Trophoblast cell (in vitro differentiated cells and primary cell): ENCODE measurements around the gene NOD1.

Source experiments
- DNase-seq, 2 donors: peaks; one replicate each; pipeline ENCODE4 v3.0.0-alpha.2; 2016
- H2AFZ ChIP-seq: 2 replicates; pipeline ENCODE4 v1.6.1; 2013; ENCODE audit warnings: low read length, moderate library complexity, mild to moderate bottlenecking; ENCODE audit not compliant: insufficient read depth, poor library complexity
- H2AK5ac ChIP-seq: 2 replicates; pipeline ENCODE4 v1.6.1; 2013; ENCODE audit warnings: mild to moderate bottlenecking, low read length
- H2BK120ac ChIP-seq: 2 replicates; pipeline ENCODE4 v1.6.1; 2013; ENCODE audit warnings: low read length, mild to moderate bottlenecking, moderate library complexity; ENCODE audit not compliant: insufficient read depth, poor library complexity
- H2BK12ac ChIP-seq: 2 replicates; pipeline ENCODE4 v1.6.1; 2013; ENCODE audit warnings: mild to moderate bottlenecking, low read length, moderate library complexity
- H2BK5ac ChIP-seq: 2 replicates; pipeline ENCODE4 v1.6.1; 2013; ENCODE audit warnings: low read length, low read depth, moderate library complexity, mild to moderate bottlenecking; ENCODE audit not compliant: poor library complexity
- H3K14ac ChIP-seq: 2 replicates; pipeline ENCODE4 v1.6.1; 2013; ENCODE audit warnings: mild to moderate bottlenecking, low read length
- H3K18ac ChIP-seq: 2 replicates; pipeline ENCODE4 v1.6.1; 2013; ENCODE audit warnings: mild to moderate bottlenecking, low read length
- H3K23ac ChIP-seq: 2 replicates; pipeline ENCODE4 v1.6.1; 2013; ENCODE audit warnings: low read length
- H3K27ac ChIP-seq: 2 replicates; pipeline ENCODE4 v1.5.1; 2013; ENCODE audit warnings: low read depth, mild to moderate bottlenecking, inconsistent platforms, low read length, moderate library complexity
- H3K27me3 ChIP-seq: 2 replicates; pipeline ENCODE4 v1.6.1; 2013; ENCODE audit warnings: inconsistent platforms, mild to moderate bottlenecking, low read length, moderate library complexity; ENCODE audit not compliant: insufficient read depth
- H3K36me3 ChIP-seq, 2 experiments: 1 replicate in 1 of 2; 2 replicates in 1 of 2; pipeline ENCODE4 v1.6.1; 2013; ENCODE audit warnings: low read length in 2 of 2, mild to moderate bottlenecking in 2 of 2, moderate library complexity in 1 of 2; ENCODE audit not compliant: insufficient read depth in 2 of 2, control insufficient read depth in 1 of 2
- H3K4ac ChIP-seq: 2 replicates; pipeline ENCODE4 v1.6.1; 2013; ENCODE audit warnings: low read depth, mild to moderate bottlenecking, low read length, moderate library complexity
- H3K4me1 ChIP-seq, 2 experiments: 1 replicate in 1 of 2; 2 replicates in 1 of 2; pipeline ENCODE4 v1.6.1; 2013; ENCODE audit warnings: low read length in 2 of 2, mild to moderate bottlenecking in 2 of 2, moderate library complexity in 1 of 2; ENCODE audit not compliant: insufficient read depth in 2 of 2, control insufficient read depth in 1 of 2
- H3K4me2 ChIP-seq: 2 replicates; pipeline ENCODE4 v1.6.1; 2013; ENCODE audit warnings: inconsistent platforms, mild to moderate bottlenecking, low read length, moderate library complexity
- H3K4me3 ChIP-seq: 2 replicates; pipeline ENCODE4 v1.5.1; 2013; ENCODE audit warnings: mild to moderate bottlenecking, low read depth, low read length, inconsistent platforms
- H3K79me1 ChIP-seq: one replicate; pipeline ENCODE4 v1.6.1; 2013; ENCODE audit warnings: low read length
- H3K79me2 ChIP-seq: 2 replicates; pipeline ENCODE4 v1.6.1; 2013; ENCODE audit warnings: low read length, mild to moderate bottlenecking; ENCODE audit not compliant: control insufficient read depth, insufficient read depth, poor library complexity
- H3K9ac ChIP-seq: 2 replicates; pipeline ENCODE4 v1.6.1; 2013; ENCODE audit warnings: mild to moderate bottlenecking, low read length
- H3K9me3 ChIP-seq: 2 replicates; pipeline ENCODE4 v1.6.1; 2013; ENCODE audit warnings: low read depth, mild to moderate bottlenecking, control low read depth, inconsistent platforms, low read length; ENCODE audit not compliant: insufficient read depth
- H4K12ac ChIP-seq: 2 replicates; pipeline ENCODE4 v1.6.1; 2013; ENCODE audit warnings: low read depth, mild to moderate bottlenecking, low read length, moderate library complexity
- H4K8ac ChIP-seq: 2 replicates; pipeline ENCODE4 v1.6.1; 2013; ENCODE audit warnings: low read depth, mild to moderate bottlenecking, low read length, moderate library complexity
- H4K91ac ChIP-seq: one replicate; pipeline ENCODE4 v1.6.1; 2013; ENCODE audit warnings: low read depth, mild to moderate bottlenecking, low read length, moderate library complexity
- WGBS: extraction: QIAGEN DNeasy Blood & Tissue Kit; methylation state at CpG from one replicate; pipeline ENCODE4 v1.1.7; 2013; ENCODE audit warnings: missing lambda C conversion rate; ENCODE audit not compliant: insufficient read length, insufficient coverage; ENCODE audit errors: extremely low coverage; 5-methylcytosine and 5-hydroxymethylcytosine counted together

NOD1 gene

DNA sequence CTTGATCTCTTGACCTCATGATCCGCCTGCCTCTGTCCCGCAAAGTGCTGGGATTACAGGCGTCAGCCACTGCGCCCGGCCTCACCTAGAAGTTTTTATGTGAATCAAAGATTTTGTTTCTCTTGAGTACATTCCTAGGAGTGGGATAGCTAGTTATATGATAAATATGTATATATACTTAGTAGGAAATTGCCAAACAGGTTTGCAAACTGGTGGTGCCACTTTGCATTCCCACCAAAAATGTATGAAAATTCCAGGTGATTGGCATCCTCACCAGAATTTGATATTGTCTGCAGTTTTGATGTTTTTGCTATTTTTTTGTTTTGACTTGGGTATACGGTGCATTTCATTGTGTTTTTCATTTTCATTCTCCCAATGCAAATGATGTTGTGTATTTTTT is 86.8 kb downstream of the NOD1 start:
- Histone ChIP-seq H3K4me1 (no peaks in the 10 kb centered on the region), H3K79me1 (no peaks in the 10 kb centered on the region)
- WGBS: no CpG with 5 or more reads among the region's 6 CpGs

DNA sequence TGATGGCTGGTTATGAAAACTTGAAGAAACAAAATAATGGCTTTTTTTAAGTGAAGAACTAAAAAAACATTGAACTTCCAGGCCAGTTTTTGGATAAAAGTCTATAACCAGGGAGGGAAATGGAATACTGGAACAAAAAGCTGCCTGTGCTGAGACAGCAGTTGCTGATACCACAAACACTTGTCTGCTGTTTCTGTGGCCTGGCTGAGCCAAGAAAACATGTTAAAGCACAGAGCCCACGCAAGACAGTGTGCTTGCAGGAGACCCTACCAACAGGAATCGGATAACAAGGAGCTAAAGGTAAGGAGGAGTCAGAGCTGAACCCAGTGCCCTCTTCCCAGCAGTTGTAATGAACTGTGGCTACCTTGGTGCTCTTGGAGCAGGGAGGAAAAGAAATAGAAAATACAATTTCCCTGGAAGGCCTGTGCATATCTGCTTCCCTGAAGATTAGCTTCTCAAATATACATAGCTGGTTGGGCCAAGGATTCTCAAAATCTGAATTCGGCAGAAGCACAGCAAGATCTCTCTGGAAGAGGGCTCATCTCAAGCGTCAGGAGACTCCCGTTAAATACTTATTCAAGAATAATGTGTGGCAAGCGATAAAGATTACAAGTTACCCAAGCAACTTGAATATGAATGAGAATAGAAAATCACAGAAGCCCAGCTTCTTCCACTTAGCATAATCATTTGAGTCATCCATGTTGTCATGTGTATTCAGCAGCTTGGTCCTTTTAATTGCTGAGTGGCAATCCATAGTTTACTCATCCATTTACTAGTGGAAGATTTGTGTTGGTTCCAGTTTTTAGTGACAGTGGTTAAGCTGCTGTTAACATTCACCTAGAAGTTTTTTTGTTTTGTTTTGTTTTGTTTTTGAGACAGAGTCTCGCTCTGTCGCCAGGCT is 87.6 kb downstream of the NOD1 start:
- H2BK5ac ChIP-seq: no peak overlapping the region
- no peak overlapping the region for H2BK120ac ChIP-seq
- H3K9me3 ChIP-seq: no peaks in the 10 kb centered on the region
- H3K79me2 ChIP-seq: no peaks in the 10 kb centered on the region
- DNase-seq: no peak
- H4K12ac ChIP-seq: no peak overlapping the region
- no peak overlapping the region for H2AFZ ChIP-seq
- H2AK5ac ChIP-seq: no peak overlapping the region
- no peak overlapping the region for H3K4me2 ChIP-seq
- H4K91ac ChIP-seq: no peak overlapping the region
- H2BK12ac ChIP-seq: no peak overlapping the region
- no peak overlapping the region for H3K4ac ChIP-seq
- no peak overlapping the region for H3K9ac ChIP-seq
- H3K18ac ChIP-seq: no peak overlapping the region
- no peak overlapping the region for H3K14ac ChIP-seq
- no peaks in the 10 kb centered on the region for H3K4me1 ChIP-seq
- no peak overlapping the region for H3K23ac ChIP-seq
- H3K27ac ChIP-seq: no peak overlapping the region
- H4K8ac ChIP-seq: no peak overlapping the region
- WGBS: no CpG with 5 or more reads among the region's 8 CpGs
- no peak overlapping the region for H3K4me3 ChIP-seq
- H3K36me3 ChIP-seq: no peaks in the 10 kb centered on the region
- H3K27me3 ChIP-seq: no peaks in the 10 kb centered on the region
- no peaks in the 10 kb centered on the region for H3K79me1 ChIP-seq

More for the DNA sequence above, 86.8 kb downstream of the NOD1 start:
- DNase-seq: peak in 1 of 2 donors; percentile 16
- H3K18ac ChIP-seq: no peak overlapping the region
- H3K79me2 ChIP-seq: no peaks in the 10 kb centered on the region
- H3K9me3 ChIP-seq: no peaks in the 10 kb centered on the region
- H4K8ac ChIP-seq: no peak overlapping the region
- H3K23ac ChIP-seq: no peak overlapping the region
- no peak overlapping the region for H2AFZ ChIP-seq
- no peaks in the 10 kb centered on the region for H3K27me3 ChIP-seq
- no peak overlapping the region for H2AK5ac ChIP-seq
- H4K12ac ChIP-seq: no peak overlapping the region
- H4K91ac ChIP-seq: no peak overlapping the region
- H3K14ac ChIP-seq: no peak overlapping the region
- H2BK5ac ChIP-seq: no peak overlapping the region
- H3K4ac ChIP-seq: no peak overlapping the region
- H3K36me3 ChIP-seq: no peaks in the 10 kb centered on the region
- H3K9ac ChIP-seq: no peak overlapping the region
- no peak overlapping the region for H3K4me3 ChIP-seq
- no peak overlapping the region for H2BK120ac ChIP-seq
- H3K4me2 ChIP-seq: no peak overlapping the region
- H3K27ac ChIP-seq: no peak overlapping the region
- H2BK12ac ChIP-seq: no peak overlapping the region

DNA sequence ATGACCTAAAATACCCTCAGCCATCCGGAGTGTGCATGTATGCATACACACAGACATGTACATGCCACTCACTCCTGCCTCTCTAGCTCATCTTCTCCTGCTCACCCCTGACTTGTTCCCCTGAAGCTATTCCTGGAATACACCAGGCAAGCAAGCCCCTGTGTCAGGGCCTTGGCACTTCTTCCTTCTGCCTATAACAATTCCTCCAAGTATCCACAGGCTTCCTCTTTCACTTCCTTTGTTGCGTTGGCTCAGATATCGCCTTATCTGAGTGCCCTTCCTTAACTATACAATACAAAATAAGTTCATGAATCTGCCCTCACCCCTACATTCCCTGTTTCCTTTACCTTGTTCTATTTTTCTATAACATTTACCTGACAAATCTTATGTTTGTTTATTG is 88.8 kb downstream of the NOD1 start:
- H3K4ac ChIP-seq: no peak overlapping the region
- no peaks in the 10 kb centered on the region for H3K4me1 ChIP-seq
- H3K9me3 ChIP-seq: no peaks in the 10 kb centered on the region
- H3K23ac ChIP-seq: no peak overlapping the region
- no peak overlapping the region for H3K18ac ChIP-seq
- no peak overlapping the region for H3K14ac ChIP-seq
- no peaks in the 10 kb centered on the region for H3K27me3 ChIP-seq
- H3K4me3 ChIP-seq: no peak overlapping the region
- no peak overlapping the region for H4K91ac ChIP-seq
- no peak overlapping the region for H4K12ac ChIP-seq
- H3K27ac ChIP-seq: no peak overlapping the region
- no peak overlapping the region for H4K8ac ChIP-seq
- no peak overlapping the region for H2AFZ ChIP-seq
- H3K4me2 ChIP-seq: no peak overlapping the region
- H2BK5ac ChIP-seq: no peak overlapping the region
- no peak overlapping the region for H2AK5ac ChIP-seq
- H3K79me2 ChIP-seq: no peaks in the 10 kb centered on the region
- no peak overlapping the region for H3K9ac ChIP-seq
- H2BK12ac ChIP-seq: no peak overlapping the region
- no CpG with 5 or more reads among the region's 3 CpGs for WGBS
- H3K79me1 ChIP-seq: no peaks in the 10 kb centered on the region
- H3K36me3 ChIP-seq: no peaks in the 10 kb centered on the region
- no peak overlapping the region for H2BK120ac ChIP-seq
- no peak for DNase-seq

DNA sequence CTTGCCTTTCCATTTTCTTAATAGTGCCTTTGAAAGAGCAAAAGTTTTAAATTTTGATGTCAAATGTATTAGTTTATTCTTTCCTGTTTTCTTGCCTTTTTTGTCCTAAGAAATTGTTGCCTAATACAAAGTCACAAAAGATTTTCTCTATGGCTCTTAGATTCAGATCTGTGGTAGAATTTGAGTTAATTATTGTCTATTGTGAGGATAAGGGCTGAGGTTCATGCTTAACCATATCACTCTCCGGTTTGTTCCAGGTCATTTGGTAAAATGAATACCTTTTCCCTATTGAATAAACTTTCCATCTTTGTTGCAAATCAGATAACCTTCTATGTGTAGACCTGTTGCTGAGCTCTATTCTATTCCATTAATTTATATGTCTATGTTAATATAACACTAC is 96.0 kb downstream of the NOD1 start:
- Histone ChIP-seq H3K14ac (no peak overlapping the region), H4K8ac (no peak overlapping the region), H3K4me1 (no peaks in the 10 kb centered on the region), H3K23ac (no peak overlapping the region), H3K79me2 (no peaks in the 10 kb centered on the region), H4K91ac (no peak overlapping the region), H3K27me3 (no peaks in the 10 kb centered on the region), H3K4me2 (no peak overlapping the region), H2BK12ac (no peak overlapping the region), H4K12ac (no peak overlapping the region), H3K79me1 (no peaks in the 10 kb centered on the region), H3K27ac (no peak overlapping the region), H2BK120ac (no peak overlapping the region), H3K4ac (no peak overlapping the region), H3K9me3 (no peaks in the 10 kb centered on the region), H3K36me3 (no peaks in the 10 kb centered on the region), H3K18ac (no peak overlapping the region), H3K9ac (no peak overlapping the region), H2AK5ac (no peak overlapping the region), H2AFZ (no peak overlapping the region), H2BK5ac (no peak overlapping the region), H3K4me3 (no peak overlapping the region)
- DNase-seq: no peak
- WGBS: no CpG with 5 or more reads among the region's 1 CpG
